Gastrocnemius medialis (tissue), 4 donors: ENCODE results near the gene CRHBP. TPM values are rescaled to one million over a fixed set of nuclear protein-coding genes. Genes with fewer than 3 reads are reported as not detected.

ENCODE experiments used
- ATAC-seq, 2 donors: fragments of 150-250 bp; one replicate each; pipeline ENCODE4 v1.9.1; 2016
- DNase-seq, 2 donors: peaks; one replicate each; pipeline ENCODE4 v3.0.0-alpha.2; 2019
- H3K27ac ChIP-seq, 4 donors: fragments of 200-600 bp; sonication (generic); 1 replicate in 1 of 4; 2 replicates in 3 of 4; pipeline ENCODE4 v1.5.1; 2016 to 2018; ENCODE audit warnings: mild to moderate bottlenecking in 2 of 4, moderate library complexity in 1 of 4
- H3K27me3 ChIP-seq, 3 donors: fragments of 200-600 bp; sonication (generic) in 2 of 3; 1 replicate in 1 of 3; 2 replicates in 2 of 3; pipeline versions ENCODE4 v1.5.1 to v1.6.0; 2016 to 2019; ENCODE audit warnings: mild to moderate bottlenecking in 1 of 3, moderate library complexity in 1 of 3
- H3K36me3 ChIP-seq, 2 donors: fragments of 200-600 bp; sonication (generic) in 1 of 2; one replicate each; pipeline ENCODE4 v1.5.1; 2017 to 2018
- H3K4me1 ChIP-seq, 2 donors: fragments of 200-600 bp; sonication (generic) in 1 of 2; one replicate each; pipeline ENCODE4 v1.5.1; 2016 to 2017; ENCODE audit warnings: mild to moderate bottlenecking in 2 of 2
- H3K4me3 ChIP-seq, 4 donors: fragments of 200-600 bp; sonication (generic) in 3 of 4; 1 replicate in 1 of 4; 2 replicates in 3 of 4; pipeline ENCODE4 v1.5.1; 2016 to 2019; ENCODE audit warnings: mild to moderate bottlenecking in 2 of 4
- H3K9me3 ChIP-seq, 3 donors: fragments of 200-600 bp; sonication (generic) in 2 of 3; 1 replicate in 1 of 3; 2 replicates in 2 of 3; pipeline ENCODE4 v1.5.1; 2016 to 2019
- POLR2A ChIP-seq, 2 donors: fragments of 450-650 bp; IDR thresholded peaks; one replicate each; pipeline ENCODE4 v1.6.1; 2017; ENCODE audit warnings: antibody characterized with exemption in 2 of 2, mild to moderate bottlenecking in 2 of 2, moderate library complexity in 2 of 2
- in situ Hi-C, 4 donors: fragments of 200-750 bp; cut with MboI; loops; one replicate each; pipeline versions ENCODE4 v1.15.0 to v1.8.0; 2017; ENCODE audit warnings: low sequenced_read_pairs in 4 of 4
- intact Hi-C: fragments of 100-400 bp; cut with DNase I; formaldehyde crosslinking; loops from one replicate; pipeline ENCODE4 v1.15.1; 2023; ENCODE audit warnings: low total_unique reads
- total RNA-seq, 4 donors: library from RNA; depleted of rRNA; stranded (reverse); fragments of >200 nt; gene quantifications; one replicate each; pipeline versions ENCODE4 v1.1.0 to v1.2.3, GENCODE V29; 2016
- TF ChIP-seq, protein P1 (sequence below), 5 experiments: fragments of 450-650 bp in 3 of 5; fragments of 200-600 bp in 2 of 5; sonication (generic) in 2 of 5; IDR thresholded peaks in 4 of 5; conservative IDR thresholded peaks in 1 of 5; 1 replicate in 4 of 5; 2 replicates in 1 of 5; pipeline ENCODE4 v1.5.1; 2016 to 2019; ENCODE audit warnings: antibody characterized with exemption in 5 of 5, mild to moderate bottlenecking in 3 of 5, moderate library complexity in 3 of 5

The CRHBP gene
- total RNA-seq, 4 donors from 2014 or later: 0.36 to 0.61 (median 0.38) TPM; not detected in 1

DNA sequence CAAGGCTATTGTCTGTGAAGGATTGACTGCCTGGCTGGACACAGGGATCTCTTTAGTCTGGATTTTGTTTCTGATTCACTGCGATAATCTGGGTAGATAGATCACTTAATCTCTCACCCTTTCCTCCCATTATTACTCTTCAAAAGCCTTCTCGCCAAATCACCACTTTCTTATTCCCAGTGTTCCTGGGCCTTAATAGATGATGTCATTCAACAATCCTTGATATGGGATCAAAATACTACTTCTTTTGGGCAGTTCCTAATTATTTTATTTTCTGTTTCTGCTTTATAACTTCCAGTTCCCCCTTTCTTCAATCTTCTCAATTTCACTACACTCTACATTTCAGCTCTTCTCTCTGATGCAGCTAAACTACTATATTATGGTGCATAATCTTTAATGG is 6.8 kb upstream of the CRHBP start:
- intact Hi-C loops (no loop called here), in situ Hi-C loops (no loop called here)
- Histone ChIP-seq H3K9me3 (no peaks in the 10 kb centered on the region), H3K27ac (no peak overlapping the region), H3K27me3 (no peaks in the 10 kb centered on the region), H3K4me3 (no peak overlapping the region), H3K36me3 (no peaks in the 10 kb centered on the region), H3K4me1 (no peaks in the 10 kb centered on the region)
- DNase-seq (no peak), ATAC-seq (no peak)
- TF ChIP-seq, protein P1, sequence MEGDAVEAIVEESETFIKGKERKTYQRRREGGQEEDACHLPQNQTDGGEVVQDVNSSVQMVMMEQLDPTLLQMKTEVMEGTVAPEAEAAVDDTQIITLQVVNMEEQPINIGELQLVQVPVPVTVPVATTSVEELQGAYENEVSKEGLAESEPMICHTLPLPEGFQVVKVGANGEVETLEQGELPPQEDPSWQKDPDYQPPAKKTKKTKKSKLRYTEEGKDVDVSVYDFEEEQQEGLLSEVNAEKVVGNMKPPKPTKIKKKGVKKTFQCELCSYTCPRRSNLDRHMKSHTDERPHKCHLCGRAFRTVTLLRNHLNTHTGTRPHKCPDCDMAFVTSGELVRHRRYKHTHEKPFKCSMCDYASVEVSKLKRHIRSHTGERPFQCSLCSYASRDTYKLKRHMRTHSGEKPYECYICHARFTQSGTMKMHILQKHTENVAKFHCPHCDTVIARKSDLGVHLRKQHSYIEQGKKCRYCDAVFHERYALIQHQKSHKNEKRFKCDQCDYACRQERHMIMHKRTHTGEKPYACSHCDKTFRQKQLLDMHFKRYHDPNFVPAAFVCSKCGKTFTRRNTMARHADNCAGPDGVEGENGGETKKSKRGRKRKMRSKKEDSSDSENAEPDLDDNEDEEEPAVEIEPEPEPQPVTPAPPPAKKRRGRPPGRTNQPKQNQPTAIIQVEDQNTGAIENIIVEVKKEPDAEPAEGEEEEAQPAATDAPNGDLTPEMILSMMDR (IDR thresholded peaks at IDR 0.05 in 4 of 5, conservative IDR thresholded peaks at IDR 0.05 in 1 of 5): no peak
- TF ChIP-seq POLR2A (IDR thresholded peaks at IDR 0.05): no peak

DNA sequence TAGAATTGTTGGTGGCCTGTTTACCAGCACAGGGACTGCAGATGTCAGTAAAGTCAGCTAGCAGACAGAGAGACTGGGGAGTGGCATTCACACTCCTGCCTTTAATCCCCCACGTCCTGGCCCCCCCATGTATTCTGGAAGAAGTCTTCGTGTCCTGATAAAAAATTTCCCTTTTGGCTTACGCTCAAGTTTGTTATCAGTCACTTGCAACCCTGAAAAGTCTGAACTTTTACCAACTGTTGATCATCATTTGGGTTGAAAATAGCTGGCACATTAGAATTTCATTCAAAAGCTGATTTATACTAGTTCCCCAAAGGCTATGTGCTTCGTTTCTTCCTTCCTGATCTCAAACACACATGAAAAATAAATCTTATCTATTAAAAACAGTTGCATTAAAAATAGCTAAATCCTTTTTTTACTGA is 5.8 kb upstream of the CRHBP start:
- TF ChIP-seq, protein P1 (IDR thresholded peaks at IDR 0.05 in 4 of 5, conservative IDR thresholded peaks at IDR 0.05 in 1 of 5): no peak
- no peak for TF ChIP-seq POLR2A (IDR thresholded peaks at IDR 0.05)
- no peaks in the 10 kb centered on the region for H3K9me3 ChIP-seq
- intact Hi-C loops (no loop called here), in situ Hi-C loops (no loop called here)
- ATAC-seq (peak in 1 of 2 donors; percentile 36), DNase-seq (no peak)
- no peaks in the 10 kb centered on the region for H3K27me3 ChIP-seq
- H3K36me3 ChIP-seq: no peaks in the 10 kb centered on the region
- no peak overlapping the region for H3K4me3 ChIP-seq
- no peaks in the 10 kb centered on the region for H3K4me1 ChIP-seq
- H3K27ac ChIP-seq: no peak overlapping the region

DNA sequence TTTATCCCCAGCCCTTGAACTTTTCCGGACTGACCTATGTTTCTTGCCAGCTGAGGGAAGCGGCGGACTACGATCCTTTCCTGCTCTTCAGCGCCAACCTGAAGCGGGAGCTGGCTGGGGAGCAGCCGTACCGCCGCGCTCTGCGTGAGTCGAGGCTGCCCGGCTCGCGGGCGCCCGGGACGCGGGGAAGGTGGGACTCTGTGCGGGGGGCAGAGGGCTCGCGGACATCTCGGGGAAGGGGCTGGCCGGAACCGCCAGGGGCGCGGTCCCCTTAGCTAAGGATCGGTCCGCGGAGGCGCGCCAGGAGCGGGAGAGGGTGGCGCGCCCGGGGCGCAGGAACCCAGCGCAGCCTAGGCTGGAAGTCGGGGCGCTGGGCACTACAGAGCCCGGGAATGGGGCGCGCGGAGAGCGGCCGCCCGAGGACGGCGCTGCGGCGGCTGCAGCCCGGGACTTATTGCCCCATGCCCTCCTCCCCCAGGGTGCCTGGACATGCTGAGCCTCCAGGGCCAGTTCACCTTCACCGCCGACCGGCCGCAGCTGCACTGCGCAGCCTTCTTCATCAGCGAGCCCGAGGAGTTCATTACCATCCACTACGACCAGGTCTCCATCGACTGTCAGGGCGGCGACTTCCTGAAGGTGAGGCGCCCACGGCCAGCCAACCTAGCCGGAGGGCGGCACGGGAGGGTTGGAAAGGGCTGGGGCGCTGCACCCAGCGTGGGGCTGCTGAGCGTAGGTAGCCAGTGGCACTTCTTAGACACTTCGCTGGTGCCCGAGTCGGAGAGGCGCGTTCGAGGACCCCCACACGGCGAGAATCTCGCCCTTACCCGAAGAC is 922 bp downstream of the CRHBP start:
- intact Hi-C loops: no loop called here
- in situ Hi-C loops: no loop called here
- peak overlapping the region; percentile 35 to 53 (median 40) for H3K4me3 ChIP-seq
- DNase-seq (no peak), ATAC-seq (no peak)
- H3K4me1 ChIP-seq: no peaks in the 10 kb centered on the region
- TF ChIP-seq, protein P1 (IDR thresholded peaks at IDR 0.05 in 4 of 5, conservative IDR thresholded peaks at IDR 0.05 in 1 of 5): no peak
- no peak for TF ChIP-seq POLR2A (IDR thresholded peaks at IDR 0.05)
- no peak overlapping the region for H3K27ac ChIP-seq
- H3K36me3 ChIP-seq: no peaks in the 10 kb centered on the region
- no peaks in the 10 kb centered on the region for H3K9me3 ChIP-seq
- H3K27me3 ChIP-seq: peaks cover 9 to 23% (median 12%) of the 10 kb centered on the region in 3 donors

DNA sequence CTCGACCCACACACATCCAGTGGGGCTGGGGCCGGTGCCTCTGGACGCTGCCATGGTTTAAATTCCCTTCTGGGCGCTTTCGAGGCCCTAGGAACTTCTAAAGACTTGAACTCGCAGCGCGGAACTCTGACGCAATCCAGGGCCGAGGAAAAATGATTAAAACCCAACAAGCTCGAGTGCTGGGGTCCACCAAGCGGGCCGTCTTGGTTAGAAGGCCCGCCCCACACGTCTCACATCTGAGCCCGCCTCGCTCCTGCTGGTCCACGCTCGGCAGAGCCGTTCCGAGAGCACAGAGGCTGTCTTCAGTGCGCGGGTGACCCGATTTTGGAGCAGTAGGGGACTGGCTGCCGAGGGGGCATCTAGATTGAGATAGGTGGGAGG is 1.5 kb downstream of the CRHBP start:
- in situ Hi-C loops (no loop called here), intact Hi-C loops (no loop called here)
- Histone ChIP-seq H3K9me3 (no peaks in the 10 kb centered on the region), H3K36me3 (no peaks in the 10 kb centered on the region), H3K4me1 (no peaks in the 10 kb centered on the region), H3K27ac (no peak overlapping the region), H3K4me3 (peak overlapping the region in 3 of 4 donors; percentile 35 to 40 (median 39)), H3K27me3 (peaks cover 9 to 23% (median 12%) of the 10 kb centered on the region in 3 donors)
- DNase-seq: no peak
- ATAC-seq: no peak
- TF ChIP-seq POLR2A (IDR thresholded peaks at IDR 0.05): no peak
- TF ChIP-seq, protein P1 (IDR thresholded peaks at IDR 0.05 in 4 of 5, conservative IDR thresholded peaks at IDR 0.05 in 1 of 5): no peak
